Mesenchymal stem cell (in vitro differentiated cells and primary cell): ENCODE results near the gene ADGRL3.

ENCODE experiments used
- DNase-seq: peaks from one replicate; pipeline ENCODE4 v3.0.0-alpha.2; 2013
- H2AFZ ChIP-seq: one replicate; pipeline ENCODE4 v1.6.1; 2013; ENCODE audit warnings: low read depth, mild to moderate bottlenecking, control low read depth, inconsistent platforms, low read length, moderate library complexity
- H2AK5ac ChIP-seq: 2 replicates; pipeline ENCODE4 v1.6.1; 2013; ENCODE audit warnings: low read length, moderate library complexity, mild to moderate bottlenecking, inconsistent platforms; ENCODE audit not compliant: severe bottlenecking
- H2BK120ac ChIP-seq: one replicate; pipeline ENCODE4 v1.6.1; 2013; ENCODE audit warnings: low read depth, mild to moderate bottlenecking, inconsistent platforms, low read length, moderate library complexity
- H2BK12ac ChIP-seq, 2 experiments: one replicate each; pipeline ENCODE4 v1.6.1; 2013; ENCODE audit warnings: inconsistent platforms in 2 of 2, low read length in 2 of 2, mild to moderate bottlenecking in 2 of 2, moderate library complexity in 2 of 2, control low read depth in 1 of 2
- H2BK15ac ChIP-seq: one replicate; pipeline ENCODE4 v1.6.1; 2013; ENCODE audit warnings: mild to moderate bottlenecking, low read depth, inconsistent platforms; ENCODE audit not compliant: poor library complexity, severe bottlenecking
- H2BK5ac ChIP-seq: 2 replicates; pipeline ENCODE4 v1.6.1; 2013; ENCODE audit warnings: low read depth, mild to moderate bottlenecking, low read length, control low read depth, inconsistent platforms; ENCODE audit not compliant: poor library complexity, severe bottlenecking
- H3K14ac ChIP-seq, 2 experiments: one replicate each; pipeline ENCODE4 v1.6.1; 2013; ENCODE audit warnings: inconsistent platforms in 2 of 2, low read length in 2 of 2, control low read depth in 1 of 2, mild to moderate bottlenecking in 1 of 2, moderate library complexity in 1 of 2
- H3K18ac ChIP-seq, 2 experiments: one replicate each; pipeline ENCODE4 v1.6.1; 2013; ENCODE audit warnings: inconsistent platforms in 2 of 2, low read length in 2 of 2, control low read depth in 1 of 2, low read depth in 1 of 2, mild to moderate bottlenecking in 1 of 2
- H3K23ac ChIP-seq, 2 experiments: one replicate each; pipeline ENCODE4 v1.6.1; 2013; ENCODE audit warnings: inconsistent platforms in 2 of 2, low read length in 2 of 2, mild to moderate bottlenecking in 2 of 2, moderate library complexity in 2 of 2, control low read depth in 1 of 2
- H3K27ac ChIP-seq: 2 replicates; pipeline ENCODE4 v1.5.1; 2013; ENCODE audit warnings: mild to moderate bottlenecking, moderate library complexity, low read length, control low read depth, inconsistent platforms; ENCODE audit not compliant: poor library complexity, severe bottlenecking
- H3K27me3 ChIP-seq, 2 experiments: 2 replicates each; pipeline versions ENCODE4 v1.6.1 to v1.7.0; 2013; ENCODE audit warnings: low read length in 2 of 2, mild to moderate bottlenecking in 2 of 2, moderate library complexity in 2 of 2, control low read depth in 1 of 2, inconsistent platforms in 1 of 2; ENCODE audit not compliant: control insufficient read depth in 1 of 2, insufficient read depth in 1 of 2
- H3K36me3 ChIP-seq, 2 experiments: 2 replicates each; pipeline versions ENCODE4 v1.6.1 to v1.7.0; 2013; ENCODE audit warnings: low read length in 2 of 2, control low read depth in 1 of 2, inconsistent platforms in 1 of 2, low read depth in 1 of 2, mild to moderate bottlenecking in 1 of 2; ENCODE audit not compliant: insufficient read depth in 2 of 2, control insufficient read depth in 1 of 2
- H3K4ac ChIP-seq, 2 experiments: one replicate each; pipeline ENCODE4 v1.6.1; 2013; ENCODE audit warnings: inconsistent platforms in 2 of 2, low read length in 2 of 2, mild to moderate bottlenecking in 2 of 2, moderate library complexity in 2 of 2, control low read depth in 1 of 2, low read depth in 1 of 2
- H3K4me1 ChIP-seq: 2 replicates; pipeline ENCODE4 v1.6.1; 2013; ENCODE audit warnings: low read depth, low read length, control low read depth; ENCODE audit not compliant: control insufficient read depth, insufficient read depth
- H3K4me2 ChIP-seq: 2 replicates; pipeline ENCODE4 v1.6.1; 2013; ENCODE audit warnings: low read length, mild to moderate bottlenecking, inconsistent platforms; ENCODE audit not compliant: poor library complexity, severe bottlenecking
- H3K4me3 ChIP-seq, 2 experiments: 2 replicates each; pipeline versions ENCODE4 v1.5.1 to v1.7.0; 2013; ENCODE audit warnings: low read length in 2 of 2, mild to moderate bottlenecking in 2 of 2, control low read depth in 1 of 2, low read depth in 1 of 2; ENCODE audit not compliant: insufficient read depth in 1 of 2
- H3K79me1 ChIP-seq: replicated peaks from 2 replicates; pipeline ENCODE4 v1.6.1; 2013; ENCODE audit warnings: mild to moderate bottlenecking, control low read depth, low read length, inconsistent platforms; ENCODE audit not compliant: poor library complexity, severe bottlenecking
- H3K9ac ChIP-seq: 2 replicates; pipeline ENCODE4 v1.7.0; 2013; ENCODE audit warnings: mild to moderate bottlenecking, low read length, moderate library complexity
- H3K9me3 ChIP-seq: 2 replicates; pipeline ENCODE4 v1.7.0; 2013; ENCODE audit warnings: mild to moderate bottlenecking, low read length; ENCODE audit not compliant: control insufficient read depth
- H4K8ac ChIP-seq: one replicate; pipeline ENCODE4 v1.6.1; 2013; ENCODE audit warnings: inconsistent platforms, mild to moderate bottlenecking, low read length, moderate library complexity
- H4K91ac ChIP-seq: one replicate; pipeline ENCODE4 v1.6.1; 2013; ENCODE audit warnings: mild to moderate bottlenecking, low read length, inconsistent platforms
- WGBS: methylation state at CpG from one replicate; pipeline ENCODE4 v1.1.7; 2013; ENCODE audit warnings: mixed read lengths; 5-methylcytosine and 5-hydroxymethylcytosine counted together

Gene ADGRL3

GRCh38 chr4:61427099-61427817 is 227.1 kb downstream of the ADGRL3 start:
- 89% methylated on average over 11 of the region's 11 CpGs for WGBS
- Histone ChIP-seq H3K27ac (no peak overlapping the region), H3K9ac (no peak overlapping the region)

GRCh38 chr4:61427818-61428495 is 227.8 kb downstream of the ADGRL3 start:
- DNase-seq: no peak
- no peak overlapping the region for H2AK5ac ChIP-seq
- H3K79me1 ChIP-seq: no peaks in the 10 kb centered on the region
- H2BK120ac ChIP-seq: no peak overlapping the region
- H4K91ac ChIP-seq: no peak overlapping the region
- H2BK12ac ChIP-seq: no peak overlapping the region
- H3K23ac ChIP-seq: no peak overlapping the region
- 84% methylated on average over 10 of the region's 12 CpGs for WGBS
- no peak overlapping the region for H3K14ac ChIP-seq
- no peak overlapping the region for H3K18ac ChIP-seq
- no peak overlapping the region for H3K4me3 ChIP-seq
- no peak overlapping the region for H4K8ac ChIP-seq
- H3K9ac ChIP-seq: no peak overlapping the region
- H3K4me2 ChIP-seq: no peak overlapping the region
- H3K4ac ChIP-seq: no peak overlapping the region
- H3K36me3 ChIP-seq: no peaks in the 10 kb centered on the region
- H3K27ac ChIP-seq: no peak overlapping the region
- H3K4me1 ChIP-seq: peaks cover 3% of the 10 kb centered on the region
- H2BK5ac ChIP-seq: no peak overlapping the region
- H2BK15ac ChIP-seq: no peak overlapping the region
- no peaks in the 10 kb centered on the region for H3K9me3 ChIP-seq
- H2AFZ ChIP-seq: no peak overlapping the region
- no peaks in the 10 kb centered on the region for H3K27me3 ChIP-seq

More at GRCh38 chr4:61427099-61427817, 227.1 kb downstream of the ADGRL3 start:
- no peaks in the 10 kb centered on the region for H3K9me3 ChIP-seq
- no peak overlapping the region for H3K4me2 ChIP-seq
- H3K4me1 ChIP-seq: peaks cover 3% of the 10 kb centered on the region
- no peak overlapping the region for H2BK120ac ChIP-seq
- no peak overlapping the region for H2AFZ ChIP-seq
- H2AK5ac ChIP-seq: no peak overlapping the region
- DNase-seq: no peak
- H2BK12ac ChIP-seq: no peak overlapping the region
- no peak overlapping the region for H2BK5ac ChIP-seq
- H3K4me3 ChIP-seq: no peak overlapping the region
- no peaks in the 10 kb centered on the region for H3K36me3 ChIP-seq
- no peaks in the 10 kb centered on the region for H3K79me1 ChIP-seq
- H3K27me3 ChIP-seq: no peaks in the 10 kb centered on the region
- no peak overlapping the region for H2BK15ac ChIP-seq
- no peak overlapping the region for H4K91ac ChIP-seq
- H4K8ac ChIP-seq: no peak overlapping the region
- no peak overlapping the region for H3K23ac ChIP-seq
- no peak overlapping the region for H3K14ac ChIP-seq
- H3K18ac ChIP-seq: no peak overlapping the region
- H3K4ac ChIP-seq: no peak overlapping the region

- Histone ChIP-seq H2BK5ac (no peak overlapping the region), H2BK12ac (no peak overlapping the region), H3K4me1 (peaks cover 3% of the 10 kb centered on the region), H3K23ac (no peak overlapping the region), H2BK120ac (no peak overlapping the region), H3K9ac (no peak overlapping the region), H4K91ac (no peak overlapping the region), H3K4me3 (no peak overlapping the region), H3K9me3 (no peaks in the 10 kb centered on the region), H2AK5ac (no peak overlapping the region), H3K36me3 (no peaks in the 10 kb centered on the region), H3K4ac (no peak overlapping the region), H3K18ac (no peak overlapping the region), H3K79me1 (no peaks in the 10 kb centered on the region), H4K8ac (no peak overlapping the region), H3K14ac (no peak overlapping the region), H3K27ac (no peak overlapping the region), H3K4me2 (no peak overlapping the region), H2BK15ac (no peak overlapping the region), H2AFZ (no peak overlapping the region), H3K27me3 (no peaks in the 10 kb centered on the region)
- DNase-seq: no peak
Observed at GRCh38 chr4:61428950-61429349, 228.8 kb downstream of the ADGRL3 start.

DNA sequence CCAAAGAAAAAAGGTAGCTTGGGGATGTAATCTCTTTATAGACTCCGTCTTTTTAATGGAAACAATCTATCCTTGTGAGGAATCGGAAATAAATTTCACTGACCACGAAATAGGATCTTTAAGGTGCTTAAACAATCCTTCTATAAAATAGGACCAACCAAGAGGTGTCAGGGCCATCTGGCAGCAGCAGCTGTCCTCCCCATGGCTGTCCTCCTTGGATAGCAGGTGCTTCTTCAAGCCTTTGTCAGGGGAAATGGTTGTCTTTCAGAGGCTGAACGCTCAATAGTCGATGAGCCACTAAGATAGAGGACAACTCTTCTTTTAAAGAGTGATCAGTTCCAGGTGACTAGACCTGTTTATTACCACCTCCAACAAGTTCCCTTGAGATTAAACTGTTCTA is 231.0 kb downstream of the ADGRL3 start:
- H3K4me1 ChIP-seq: peaks cover 3% of the 10 kb centered on the region
- no peaks in the 10 kb centered on the region for H3K79me1 ChIP-seq
- H2AFZ ChIP-seq: no peak overlapping the region
- H3K14ac ChIP-seq: no peak overlapping the region
- H3K18ac ChIP-seq: no peak overlapping the region
- H3K4ac ChIP-seq: no peak overlapping the region
- no peak overlapping the region for H2BK15ac ChIP-seq
- H3K4me2 ChIP-seq: no peak overlapping the region
- no peak overlapping the region for H3K4me3 ChIP-seq
- no peak overlapping the region for H3K27ac ChIP-seq
- H2BK12ac ChIP-seq: no peak overlapping the region
- no peak overlapping the region for H4K8ac ChIP-seq
- no peaks in the 10 kb centered on the region for H3K36me3 ChIP-seq
- no peaks in the 10 kb centered on the region for H3K9me3 ChIP-seq
- no peak overlapping the region for H3K23ac ChIP-seq
- no peak overlapping the region for H4K91ac ChIP-seq
- H3K27me3 ChIP-seq: no peaks in the 10 kb centered on the region
- WGBS: 96% methylated on average over 4 of the region's 5 CpGs
- no peak overlapping the region for H2BK120ac ChIP-seq
- no peak overlapping the region for H3K9ac ChIP-seq
- H2AK5ac ChIP-seq: no peak overlapping the region
- no peak for DNase-seq
- H2BK5ac ChIP-seq: no peak overlapping the region
